ENCODE data around the gene LRRC4C.

LRRC4C gene

GRCh38 chr11:41245704-41246398, 213.6 kb downstream of the LRRC4C start:
- DNase-seq (ENCODE audit: insufficient read length) (no peak), FAIRE-seq (no peak)
- TF ChIP-seq TAF1 (IDR thresholded peaks at IDR 0.05; ENCODE audit: borderline replicate concordance, low read depth, low read length), result no peak
- no peak for TF ChIP-seq POLR2AphosphoS5 (IDR thresholded peaks at IDR 0.05; ENCODE audit: low read depth, low read length)
- TF ChIP-seq POLR2A (IDR thresholded peaks at IDR 0.05; ENCODE audit: low read depth, low read length), result no peak

GRCh38 chr11:41245184-41245583, 214.3 kb downstream of the LRRC4C start:
- no peak for FAIRE-seq
- TF ChIP-seq TAF1 (IDR thresholded peaks at IDR 0.05; ENCODE audit: borderline replicate concordance, low read depth, low read length) (no peak), POLR2A (IDR thresholded peaks at IDR 0.05; ENCODE audit: low read depth, low read length) (no peak), POLR2AphosphoS5 (IDR thresholded peaks at IDR 0.05; ENCODE audit: low read depth, low read length) (no peak)
- no peak for DNase-seq (ENCODE audit: insufficient read length)

DNA sequence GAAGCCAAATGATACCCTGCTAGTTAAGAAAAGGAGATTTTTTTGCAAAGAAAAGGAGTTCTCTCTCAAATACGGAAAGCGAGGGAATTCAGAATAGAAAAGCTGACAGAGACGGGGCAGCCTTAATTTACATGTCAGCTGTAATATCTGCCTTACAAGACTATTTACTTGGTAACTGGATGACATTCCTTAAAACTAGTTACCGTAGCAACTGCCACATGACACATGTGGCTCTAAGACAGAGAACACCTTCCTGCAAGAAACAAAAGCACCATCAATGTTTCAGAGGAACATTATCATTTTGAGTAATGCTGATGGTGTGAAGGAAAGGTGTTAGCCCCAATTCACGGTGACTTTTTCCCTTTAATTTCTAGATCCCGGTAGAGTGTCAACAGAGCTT, 222.1 kb downstream of the LRRC4C start:
- DNase-seq (ENCODE audit: insufficient read length) (no peak), FAIRE-seq (no peak)
- TF ChIP-seq POLR2A (IDR thresholded peaks at IDR 0.05; ENCODE audit: low read depth, low read length), result no peak
- no peak for TF ChIP-seq POLR2AphosphoS5 (IDR thresholded peaks at IDR 0.05; ENCODE audit: low read depth, low read length)
- TF ChIP-seq TAF1 (IDR thresholded peaks at IDR 0.05; ENCODE audit: borderline replicate concordance, low read depth, low read length), result no peak

DNA sequence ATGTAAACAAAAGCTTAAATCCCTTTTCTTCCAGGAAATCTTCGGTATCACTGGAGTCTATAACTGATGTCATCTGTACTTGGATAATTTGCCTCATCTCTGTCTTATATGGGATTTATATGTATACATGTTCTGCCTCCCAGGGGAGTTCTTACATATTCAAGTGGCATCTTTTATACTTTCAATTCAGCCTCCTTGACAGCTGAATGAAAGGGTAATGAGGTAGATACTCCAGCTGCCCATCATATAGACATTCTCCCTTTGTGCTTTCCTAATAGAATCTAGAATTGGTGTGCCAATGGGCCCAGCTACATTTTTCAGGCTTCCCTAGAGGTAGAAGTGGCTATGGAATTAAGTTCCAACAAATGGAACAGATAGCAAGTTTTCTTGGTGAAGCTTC, 223.8 kb downstream of the LRRC4C start:
- TF ChIP-seq POLR2AphosphoS5 (IDR thresholded peaks at IDR 0.05; ENCODE audit: low read depth, low read length) (no peak), TAF1 (IDR thresholded peaks at IDR 0.05; ENCODE audit: borderline replicate concordance, low read depth, low read length) (no peak), POLR2A (IDR thresholded peaks at IDR 0.05; ENCODE audit: low read depth, low read length) (no peak)
- DNase-seq (ENCODE audit: insufficient read length) (no peak), FAIRE-seq (no peak)

GRCh38 chr11:41225856-41226633, 233.4 kb downstream of the LRRC4C start:
- FAIRE-seq (no peak), DNase-seq (ENCODE audit: insufficient read length) (no peak)
- no peak for TF ChIP-seq POLR2A (IDR thresholded peaks at IDR 0.05; ENCODE audit: low read depth, low read length)
- TF ChIP-seq TAF1 (IDR thresholded peaks at IDR 0.05; ENCODE audit: borderline replicate concordance, low read depth, low read length), result no peak
- TF ChIP-seq POLR2AphosphoS5 (IDR thresholded peaks at IDR 0.05; ENCODE audit: low read depth, low read length), result no peak

DNA sequence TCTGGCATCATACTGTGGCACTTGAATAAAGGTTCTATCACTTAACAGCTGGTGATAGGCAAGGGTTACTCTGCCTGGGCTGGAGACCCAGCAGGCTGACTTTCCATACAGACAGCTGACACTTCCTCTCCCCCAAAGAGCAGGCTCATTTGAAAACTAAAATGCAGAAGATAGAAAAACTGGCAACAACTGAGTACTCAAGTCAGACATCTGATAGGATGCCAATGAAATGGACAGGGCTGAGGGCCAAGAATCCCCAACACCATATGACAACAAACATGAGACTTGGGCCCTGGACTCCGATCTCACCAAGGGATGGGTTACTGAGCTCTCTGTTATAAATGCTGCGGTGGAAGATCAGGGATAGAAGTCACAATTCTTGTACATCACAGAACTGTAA, 237.2 kb downstream of the LRRC4C start:
- FAIRE-seq (no peak), DNase-seq (ENCODE audit: insufficient read length) (no peak)
- TF ChIP-seq POLR2AphosphoS5 (IDR thresholded peaks at IDR 0.05; ENCODE audit: low read depth, low read length), result no peak
- TF ChIP-seq POLR2A (IDR thresholded peaks at IDR 0.05; ENCODE audit: low read depth, low read length), result no peak
- TF ChIP-seq TAF1 (IDR thresholded peaks at IDR 0.05; ENCODE audit: borderline replicate concordance, low read depth, low read length), result no peak

GRCh38 chr11:41206388-41206787, 253.1 kb downstream of the LRRC4C start:
- no peak for DNase-seq (ENCODE audit: insufficient read length)
- TF ChIP-seq TAF1 (IDR thresholded peaks at IDR 0.05; ENCODE audit: borderline replicate concordance, low read depth, low read length) (no peak), POLR2A (IDR thresholded peaks at IDR 0.05; ENCODE audit: low read depth, low read length) (no peak), POLR2AphosphoS5 (IDR thresholded peaks at IDR 0.05; ENCODE audit: low read depth, low read length) (no peak)
- no peak for FAIRE-seq

DNA sequence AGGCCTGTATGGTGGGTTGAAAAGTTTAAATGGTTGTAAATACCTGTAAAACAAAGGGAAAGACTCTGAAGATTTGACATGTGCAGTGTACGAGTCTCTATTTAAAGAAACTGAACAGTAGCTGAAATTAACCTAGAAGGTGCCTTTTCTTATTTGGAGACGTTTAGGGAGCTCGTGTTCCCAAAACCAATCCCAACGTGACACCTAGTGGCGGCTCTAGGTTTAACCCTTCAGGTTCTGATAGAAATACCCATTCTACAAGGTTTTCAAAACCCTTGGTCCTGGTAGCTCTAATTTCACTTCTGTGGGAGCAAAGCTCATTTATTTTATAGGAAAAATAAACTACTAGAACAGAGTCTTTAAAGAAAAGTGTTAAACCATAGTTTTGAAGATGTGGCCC, 258.3 kb downstream of the LRRC4C start:
- no peak for TF ChIP-seq POLR2AphosphoS5 (IDR thresholded peaks at IDR 0.05; ENCODE audit: low read depth, low read length)
- TF ChIP-seq TAF1 (IDR thresholded peaks at IDR 0.05; ENCODE audit: borderline replicate concordance, low read depth, low read length), result no peak
- TF ChIP-seq POLR2A (IDR thresholded peaks at IDR 0.05; ENCODE audit: low read depth, low read length), result no peak
- no peak for FAIRE-seq
- DNase-seq (ENCODE audit: insufficient read length), result no peak

DNA sequence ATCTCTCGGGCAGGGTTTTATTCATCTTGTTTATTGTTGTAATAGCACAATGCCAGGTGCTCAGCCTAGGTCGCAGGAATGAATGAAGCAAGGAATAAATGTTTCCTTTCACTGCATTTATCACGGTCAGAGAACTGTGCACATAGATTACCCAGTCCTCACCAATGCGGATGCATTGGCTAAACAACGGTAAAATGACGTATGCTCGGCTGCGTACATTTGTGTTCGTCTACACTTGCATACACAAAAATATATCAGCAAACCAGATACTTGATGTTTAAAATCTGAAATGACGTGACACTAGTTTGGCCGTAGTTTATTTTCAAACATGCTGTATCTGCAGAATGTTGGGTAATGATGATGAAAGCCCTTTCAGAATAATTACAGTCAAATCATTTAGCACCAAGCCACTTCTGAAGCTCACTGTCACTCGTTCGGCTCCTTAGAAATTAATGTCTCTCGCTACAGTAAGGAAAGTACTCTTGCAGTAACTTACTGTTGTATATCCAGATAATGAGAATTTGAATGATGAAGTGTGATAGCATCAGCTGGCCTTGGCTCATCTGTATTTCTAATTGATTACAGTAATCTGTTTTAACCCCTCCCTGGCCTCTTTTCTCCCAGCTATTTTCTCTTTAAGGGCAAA, 268.9 kb downstream of the LRRC4C start:
- DNase-seq (ENCODE audit: insufficient read length) (no peak), FAIRE-seq (no peak)
- TF ChIP-seq TAF1 (IDR thresholded peaks at IDR 0.05; ENCODE audit: borderline replicate concordance, low read depth, low read length) (no peak), POLR2AphosphoS5 (IDR thresholded peaks at IDR 0.05; ENCODE audit: low read depth, low read length) (no peak), POLR2A (IDR thresholded peaks at IDR 0.05; ENCODE audit: low read depth, low read length) (no peak)

- no peak for TF ChIP-seq POLR2A (IDR thresholded peaks at IDR 0.05; ENCODE audit: low read depth, low read length)
- no peak for TF ChIP-seq POLR2AphosphoS5 (IDR thresholded peaks at IDR 0.05; ENCODE audit: low read depth, low read length)
- TF ChIP-seq TAF1 (IDR thresholded peaks at IDR 0.05; ENCODE audit: borderline replicate concordance, low read depth, low read length), result no peak
- no peak for DNase-seq (ENCODE audit: insufficient read length)
- FAIRE-seq, result no peak
Observed at GRCh38 chr11:41189701-41190436, 269.6 kb downstream of the LRRC4C start.

GRCh38 chr11:41177791-41178190, 281.7 kb downstream of the LRRC4C start:
- FAIRE-seq (no peak), DNase-seq (ENCODE audit: insufficient read length) (no peak)
- TF ChIP-seq POLR2AphosphoS5 (IDR thresholded peaks at IDR 0.05; ENCODE audit: low read depth, low read length), result no peak
- TF ChIP-seq TAF1 (IDR thresholded peaks at IDR 0.05; ENCODE audit: borderline replicate concordance, low read depth, low read length), result no peak
- TF ChIP-seq POLR2A (IDR thresholded peaks at IDR 0.05; ENCODE audit: low read depth, low read length), result no peak

Measured in GM12892 (cell line).